Breast epithelium (tissue), 4 donors: Measurements from ENCODE around the gene CFAP298. TPM values are rescaled to one million over a fixed set of nuclear protein-coding genes. Genes with fewer than 3 reads are reported as not detected.
"Not testable (repeated sequence)": the region's sequence is repeated elsewhere in the genome, so short reads cannot be mapped to it uniquely, and the experiment has no call there.

Source experiments
- DNase-seq, 2 donors: peaks; one replicate each; pipeline ENCODE4 v3.0.0-alpha.2; 2019; ENCODE audit warnings: low spot score in 2 of 2
- H3K27ac ChIP-seq, 2 donors: fragments of 200-600 bp; sonication (generic) in 1 of 2; one replicate each; pipeline ENCODE4 v1.5.1; 2016 to 2019; ENCODE audit warnings: mild to moderate bottlenecking in 1 of 2
- H3K27me3 ChIP-seq, 2 donors: fragments of 200-600 bp; sonication (generic) in 1 of 2; one replicate each; pipeline versions ENCODE4 v1.5.1 to v1.6.0; 2017 to 2019; ENCODE audit warnings: control low read depth in 1 of 2, mild to moderate bottlenecking in 1 of 2
- H3K36me3 ChIP-seq: fragments of 200-600 bp; one replicate; pipeline ENCODE4 v1.5.1; 2019
- H3K4me1 ChIP-seq, 2 donors: fragments of 200-600 bp; sonication (generic); one replicate each; pipeline ENCODE4 v1.5.1; 2016 to 2019; ENCODE audit warnings: control low read depth in 1 of 2
- H3K4me3 ChIP-seq, 3 donors: fragments of 200-600 bp; sonication (generic); 1 replicate in 2 of 3; 2 replicates in 1 of 3; pipeline ENCODE4 v1.5.1; 2016 to 2019; ENCODE audit warnings: mild to moderate bottlenecking in 3 of 3, moderate library complexity in 2 of 3
- H3K9me3 ChIP-seq, 2 donors: fragments of 200-600 bp; sonication (generic) in 1 of 2; one replicate each; pipeline ENCODE4 v1.5.1; 2016 to 2019; ENCODE audit warnings: control low read depth in 1 of 2
- CTCF ChIP-seq, 3 donors: fragments of 450-650 bp; IDR thresholded peaks; one replicate each; pipeline ENCODE4 v1.5.1; 2016 to 2017; ENCODE audit warnings: antibody characterized with exemption in 3 of 3, mild to moderate bottlenecking in 3 of 3, moderate library complexity in 3 of 3
- POLR2A ChIP-seq: fragments of 450-650 bp; IDR thresholded peaks from one replicate; pipeline ENCODE4 v1.6.1; 2016; ENCODE audit warnings: antibody characterized with exemption, mild to moderate bottlenecking, moderate library complexity
- POLR2AphosphoS5 ChIP-seq, 3 donors: sonication (generic); formaldehyde crosslinking; IDR thresholded peaks; one replicate each; pipeline ENCODE4 v1.6.1; 2017; ENCODE audit warnings: antibody characterized with exemption in 3 of 3
- intact Hi-C: fragments of 100-400 bp; cut with DNase I; formaldehyde crosslinking; loops from one replicate; pipeline ENCODE4 v1.15.1; 2023; ENCODE audit warnings: low total_unique reads
- total RNA-seq, 3 donors: library from RNA; depleted of rRNA; stranded (reverse); fragments of >200 nt; gene quantifications; one replicate each; pipeline ENCODE4 v1.1.0, GENCODE V29; 2016

The CFAP298 gene
- total RNA-seq, 3 donors from 2014 or later = 16.8 to 38.2 (median 36.1) TPM

- intact Hi-C loops = no loop called here
- Histone ChIP-seq H3K27me3 (no peaks in the 10 kb centered on the region), H3K36me3 (no peaks in the 10 kb centered on the region), H3K4me3 (peak overlapping the region; percentile 67 to 81 (median 81)), H3K27ac (peak overlapping the region; percentile 91 to 94), H3K4me1 (peaks cover 0 to 3% of the 10 kb centered on the region in 2 donors), H3K9me3 (no peaks in the 10 kb centered on the region)
- DNase-seq = no peak
- TF ChIP-seq POLR2AphosphoS5 (IDR thresholded peaks at IDR 0.05) (no peak), CTCF (IDR thresholded peaks at IDR 0.05) (no peak), POLR2A (no peak)
Observed at GRCh38 chr21:32612999-32613337, 791 bp upstream of the CFAP298 start.

- Histone ChIP-seq H3K27me3 (no peaks in the 10 kb centered on the region), H3K4me1 (peaks cover 0 to 3% of the 10 kb centered on the region in 2 donors), H3K9me3 (no peaks in the 10 kb centered on the region), H3K27ac (peak overlapping the region; percentile 91 to 94), H3K4me3 (peak overlapping the region; percentile 67 to 81 (median 81)), H3K36me3 (no peaks in the 10 kb centered on the region)
- no peak for TF ChIP-seq POLR2A
- TF ChIP-seq POLR2AphosphoS5 (IDR thresholded peaks at IDR 0.05) = no peak
- no peak for TF ChIP-seq CTCF (IDR thresholded peaks at IDR 0.05)
- no peak for DNase-seq
- intact Hi-C loops = no loop called here
Observed at GRCh38 chr21:32611471-32611997, 643 bp downstream of the CFAP298 start.

GRCh38 chr21:32610940-32611339 lies 1.2 kb downstream of the CFAP298 start:
- H3K4me1 ChIP-seq, intact Hi-C loops, H3K27ac ChIP-seq, DNase-seq, H3K27me3 ChIP-seq, H3K9me3 ChIP-seq, H3K36me3 ChIP-seq: not testable (repeated sequence)
- peak overlapping the region; percentile 67 to 81 (median 81) for H3K4me3 ChIP-seq

GRCh38 chr21:32608851-32609250 lies 3.3 kb downstream of the CFAP298 start:
- Histone ChIP-seq H3K27me3 (no peaks in the 10 kb centered on the region), H3K36me3 (peaks cover 10% of the 10 kb centered on the region), H3K9me3 (no peaks in the 10 kb centered on the region), H3K4me1 (peaks cover 0 to 3% of the 10 kb centered on the region in 2 donors), H3K4me3 (no peak overlapping the region), H3K27ac (no peak overlapping the region)
- no peak for DNase-seq
- intact Hi-C loops = loop anchor here (10.0 kb wide), 1 partner anchor 204 kb away; no protein-coding TSS in a partner anchor
- TF ChIP-seq POLR2AphosphoS5 (IDR thresholded peaks at IDR 0.05) = no peak
- no peak for TF ChIP-seq POLR2A
- TF ChIP-seq CTCF (IDR thresholded peaks at IDR 0.05) = no peak

GRCh38 chr21:32605469-32605868 lies 6.7 kb downstream of the CFAP298 start:
- Histone ChIP-seq H3K4me1 (no peaks in the 10 kb centered on the region), H3K9me3 (no peaks in the 10 kb centered on the region), H3K27ac (no peak overlapping the region), H3K4me3 (no peak overlapping the region), H3K27me3 (no peaks in the 10 kb centered on the region), H3K36me3 (peaks cover 10% of the 10 kb centered on the region)
- TF ChIP-seq POLR2AphosphoS5 (IDR thresholded peaks at IDR 0.05) = no peak
- no peak for TF ChIP-seq CTCF (IDR thresholded peaks at IDR 0.05)
- TF ChIP-seq POLR2A = no peak
- DNase-seq = no peak
- intact Hi-C loops = loop anchor here (10.0 kb wide), 1 partner anchor 201 kb away; no protein-coding TSS in a partner anchor
